Measurements from ENCODE around the gene CLMP. TPM values are rescaled to one million over a fixed set of nuclear protein-coding genes. Genes with fewer than 3 reads are reported as not detected.
A peak's percentile ranks its signal among the peaks of the same experiment; 100 is the strongest.

Gene CLMP
- total and polyA plus RNA-seq, 2 donors (not counting 3 experiments of a cell fraction or from before 2014, with no cell fraction given), result 0.03 to 0.18 TPM

GRCh38 chr11:123085497-123085896 lies 109.6 kb downstream of the CLMP start:
- Histone ChIP-seq H3K27me3 (ENCODE audit: control insufficient read depth in 2 of 2, insufficient read depth in 2 of 2, low read length in 2 of 2) (no peaks in the 10 kb centered on the region), H2AFZ (ENCODE audit: low read depth, low read length) (no peak overlapping the region), H3K9me3 (replicated peaks; ENCODE audit: control insufficient read depth, insufficient read depth, low read length) (no peaks in the 10 kb centered on the region), H4K20me1 (replicated peaks; ENCODE audit: control insufficient read depth, extremely low read depth, insufficient read depth, low read length) (no peaks in the 10 kb centered on the region), H3K79me2 (ENCODE audit: control insufficient read depth, insufficient read depth, low read length) (no peaks in the 10 kb centered on the region), H3K4me3 (replicated peaks in 1 of 3; ENCODE audit: insufficient read depth in 1 of 3, low read depth in 1 of 3, low read length in 3 of 3) (no peak overlapping the region), H3K27ac (ENCODE audit: insufficient read depth, low read depth, low read length) (no peak overlapping the region), H3K9ac (replicated peaks; ENCODE audit: extremely low read depth, insufficient read depth, low read length) (no peak overlapping the region), H3K9me1 (replicated peaks; ENCODE audit: control insufficient read depth, extremely low read depth, insufficient read depth, low read length) (no peaks in the 10 kb centered on the region), H3K4me1 (ENCODE audit: control insufficient read depth, extremely low read depth, insufficient read depth, low read length) (peaks cover 15% of the 10 kb centered on the region), H3K36me3 (ENCODE audit: control insufficient read depth in 2 of 2, extremely low read depth in 1 of 2, insufficient read depth in 2 of 2, low read length in 2 of 2) (no peaks in the 10 kb centered on the region), H3K4me2 (ENCODE audit: insufficient read depth, low read length) (no peak overlapping the region)
- FAIRE-seq, result no peak
- no peak for TF ChIP-seq FOS (IDR thresholded peaks at IDR 0.05; ENCODE audit: borderline replicate concordance, insufficient read depth, low read length)
- TF ChIP-seq JUN (IDR thresholded peaks at IDR 0.05; ENCODE audit: borderline replicate concordance, insufficient read depth, insufficient read length, low read depth), result no peak
- no peak for TF ChIP-seq MAX (IDR thresholded peaks at IDR 0.05; ENCODE audit: insufficient read depth, insufficient read length)
- no peak for TF ChIP-seq GATA2 (IDR thresholded peaks at IDR 0.05; ENCODE audit: insufficient read depth, insufficient read length, low read depth, low read length)
- intact Hi-C loops (cut with micrococcal nuclease), result no loop called here
- ChIA-PET POLR2A (no interaction called here), CTCF (interaction anchor here (0.7 to 4.9 kb wide), 4 partner anchors 18 to 219 kb away, joined by 3 to 32 read pairs (median 4); no protein-coding TSS in a partner anchor)
- DNase-seq (ENCODE audit: low read depth, low spot score), result no peak
- BruUV-seq (replicated peaks), result no TSS peak
- dilution Hi-C loops (cut with MboI; ENCODE audit: extremely low pct_ligation_motif_present, low sequenced_read_pairs), result no loop called here

- no TSS peak for BruUV-seq (replicated peaks)
- peaks cover 15% of the 10 kb centered on the region for H3K4me1 ChIP-seq (ENCODE audit: control insufficient read depth, extremely low read depth, insufficient read depth, low read length)
- H3K79me2 ChIP-seq (ENCODE audit: control insufficient read depth, insufficient read depth, low read length), result no peaks in the 10 kb centered on the region
- no peaks in the 10 kb centered on the region for H3K27me3 ChIP-seq (ENCODE audit: control insufficient read depth in 2 of 2, insufficient read depth in 2 of 2, low read length in 2 of 2)
- intact Hi-C loops (cut with micrococcal nuclease), result no loop called here
- peak overlapping the region; percentile 74 for H3K27ac ChIP-seq (ENCODE audit: insufficient read depth, low read depth, low read length)
- TF ChIP-seq EZH2 (IDR thresholded peaks at IDR 0.05; ENCODE audit: borderline replicate concordance, low read depth, low read length, severe bottlenecking) (no peak), POLR2AphosphoS5 (IDR thresholded peaks at IDR 0.05; ENCODE audit: insufficient read depth, low read depth, low read length) (no peak), MYC (IDR thresholded peaks at IDR 0.05; ENCODE audit: low read depth, low read length) (no peak), POLR2A (IDR thresholded peaks at IDR 0.05; ENCODE audit: low read depth, low read length) (no peak), FOS (IDR thresholded peaks at IDR 0.05; ENCODE audit: borderline replicate concordance, insufficient read depth, low read length) (no peak), CTCF (IDR thresholded peaks at IDR 0.05; ENCODE audit: extremely low read depth in 1 of 2, insufficient read depth in 1 of 2, low read depth in 1 of 2, low read length in 2 of 2) (no peak), JUN (IDR thresholded peaks at IDR 0.05; ENCODE audit: borderline replicate concordance, insufficient read depth, insufficient read length, low read depth) (no peak), MAX (IDR thresholded peaks at IDR 0.05; ENCODE audit: insufficient read depth, insufficient read length) (no peak), GATA2 (IDR thresholded peaks at IDR 0.05; ENCODE audit: insufficient read depth, insufficient read length, low read depth, low read length) (no peak)
- no peak overlapping the region for H2AFZ ChIP-seq (ENCODE audit: low read depth, low read length)
- ChIA-PET POLR2A (no interaction called here), CTCF (interaction anchor here (4.9 kb wide), 1 partner anchor 19 kb away, joined by 32 read pairs; no protein-coding TSS in a partner anchor)
- H4K20me1 ChIP-seq (replicated peaks; ENCODE audit: control insufficient read depth, extremely low read depth, insufficient read depth, low read length), result no peaks in the 10 kb centered on the region
- FAIRE-seq, result no peak
- no peak overlapping the region for H3K4me2 ChIP-seq (ENCODE audit: insufficient read depth, low read length)
- H3K9ac ChIP-seq (replicated peaks; ENCODE audit: extremely low read depth, insufficient read depth, low read length), result no peak overlapping the region
- H3K4me3 ChIP-seq (replicated peaks in 1 of 3; ENCODE audit: insufficient read depth in 1 of 3, low read depth in 1 of 3, low read length in 3 of 3), result no peak overlapping the region
- no peak for DNase-seq (ENCODE audit: low read depth, low spot score)
- no peaks in the 10 kb centered on the region for H3K36me3 ChIP-seq (ENCODE audit: control insufficient read depth in 2 of 2, extremely low read depth in 1 of 2, insufficient read depth in 2 of 2, low read length in 2 of 2)
- dilution Hi-C loops (cut with MboI; ENCODE audit: extremely low pct_ligation_motif_present, low sequenced_read_pairs), result no loop called here
- H3K9me3 ChIP-seq (replicated peaks; ENCODE audit: control insufficient read depth, insufficient read depth, low read length), result no peaks in the 10 kb centered on the region
- H3K9me1 ChIP-seq (replicated peaks; ENCODE audit: control insufficient read depth, extremely low read depth, insufficient read depth, low read length), result no peaks in the 10 kb centered on the region
These were observed 110.6 kb downstream of the CLMP start for GRCh38 chr11:123084454-123084853.
